Keratinocyte (primary cell): ENCODE data around the gene TRPM6. TPM values are rescaled to one million over a fixed set of nuclear protein-coding genes. Genes with fewer than 3 reads are reported as not detected.

Source experiments
- DNase-seq: peaks from one replicate; pipeline ENCODE4 v3.0.0-alpha.2; 2011; ENCODE audit warnings: low read depth, missing footprints, low spot score
- FAIRE-seq: peaks from 2 replicates; lab custom pipeline; 2011; peaks lifted over from hg19 to GRCh38; lab: Jason Lieb, UNC
- H2AFZ ChIP-seq: 2 replicates; pipeline ENCODE4 v1.6.0; 2012; ENCODE audit warnings: low read length, control low read depth, inconsistent platforms; ENCODE audit not compliant: control insufficient read depth
- H3K27ac ChIP-seq: 2 replicates; pipeline ENCODE4 v1.5.1; 2011; ENCODE audit warnings: low read length; ENCODE audit not compliant: control insufficient read depth, insufficient read depth
- H3K27me3 ChIP-seq: 3 replicates; pipeline ENCODE4 v1.6.0; 2011; ENCODE audit warnings: low read length; ENCODE audit not compliant: control insufficient read depth, insufficient read depth; ENCODE audit errors: extremely low read depth
- H3K36me3 ChIP-seq, 2 experiments: 2 replicates in 1 of 2; 3 replicates in 1 of 2; pipeline ENCODE4 v1.5.1; 2011; ENCODE audit warnings: low read length in 2 of 2, mild to moderate bottlenecking in 1 of 2; ENCODE audit not compliant: control insufficient read depth in 2 of 2, insufficient read depth in 2 of 2; ENCODE audit errors: extremely low read depth in 1 of 2
- H3K4me1 ChIP-seq: 3 replicates; pipeline ENCODE4 v1.5.1; 2011; ENCODE audit warnings: low read length; ENCODE audit not compliant: control insufficient read depth, insufficient read depth; ENCODE audit errors: extremely low read depth
- H3K4me2 ChIP-seq: 3 replicates; pipeline ENCODE4 v1.6.0; 2011; ENCODE audit warnings: low read depth, low read length; ENCODE audit not compliant: control insufficient read depth, insufficient read depth; ENCODE audit errors: extremely low read depth
- H3K4me3 ChIP-seq, 3 experiments: fragments of 200-600 bp in 1 of 3; sonication (generic) in 1 of 3; 2 replicates in 2 of 3; 3 replicates in 1 of 3; pipeline ENCODE4 v1.5.1; 2011 to 2016; ENCODE audit warnings: low read length in 3 of 3, mild to moderate bottlenecking in 3 of 3, control low read depth in 2 of 3, inconsistent platforms in 1 of 3, low read depth in 1 of 3, mixed read lengths in 1 of 3, mixed run types in 1 of 3, moderate library complexity in 1 of 3; ENCODE audit not compliant: control insufficient read depth in 2 of 3, insufficient read depth in 2 of 3; ENCODE audit errors: extremely low read depth in 1 of 3
- H3K79me2 ChIP-seq: 2 replicates; pipeline ENCODE4 v1.6.0; 2012; ENCODE audit warnings: low read length; ENCODE audit not compliant: control insufficient read depth, insufficient read depth
- H3K9ac ChIP-seq: 3 replicates; pipeline ENCODE4 v1.6.0; 2011; ENCODE audit warnings: low read length; ENCODE audit not compliant: control insufficient read depth, insufficient read depth; ENCODE audit errors: extremely low read depth
- H3K9me1 ChIP-seq: 3 replicates; pipeline ENCODE4 v1.6.0; 2011; ENCODE audit warnings: low read length; ENCODE audit not compliant: control insufficient read depth, insufficient read depth; ENCODE audit errors: extremely low read depth
- H3K9me3 ChIP-seq: 2 replicates; pipeline ENCODE4 v1.5.1; 2012; ENCODE audit warnings: low read depth, low read length; ENCODE audit not compliant: control insufficient read depth
- H4K20me1 ChIP-seq: 3 replicates; pipeline ENCODE4 v1.6.0; 2011; ENCODE audit warnings: low read length; ENCODE audit not compliant: control insufficient read depth, insufficient read depth; ENCODE audit errors: extremely low read depth
- CTCF ChIP-seq, 3 experiments: IDR thresholded peaks in 1 of 3; conservative IDR thresholded peaks in 1 of 3; optimal IDR thresholded peaks in 1 of 3; 2 replicates in 2 of 3; 3 replicates in 1 of 3; pipeline versions ENCODE3 to v1.5.1; 2011; ENCODE audit warnings: low read length in 3 of 3, mild to moderate bottlenecking in 3 of 3, moderate library complexity in 2 of 3, control low read depth in 1 of 3, inconsistent platforms in 1 of 3; ENCODE audit not compliant: insufficient read depth in 2 of 3; ENCODE audit errors: extremely low read depth in 1 of 3
- EZH2 ChIP-seq: IDR thresholded peaks from one replicate; pipeline ENCODE4 v1.6.1; 2012; ENCODE audit warnings: inconsistent platforms, mild to moderate bottlenecking, low read length, moderate library complexity
- dilution Hi-C: fragments of 300-500 bp; cut with MboI; formaldehyde crosslinking; loops from one replicate; pipeline ENCODE4 v1.7.0; 2020; ENCODE audit warnings: low sequenced_read_pairs; ENCODE audit not compliant: extremely low pct_ligation_motif_present
- polyA plus RNA-seq, 5 experiments: library from polyadenylated mRNA; depleted of rRNA in 3 of 5; stranded (reverse) in 3 of 5; stranded (forward) in 1 of 5; unstranded in 1 of 5; fragments of >200 nt; gene quantifications; 1 replicate in 1 of 5; 2 replicates in 3 of 5; 3 replicates in 1 of 5; pipeline versions ENCODE4 v1.2.1 to v1.2.3, GENCODE V29; 2011 to 2012; ENCODE audit warnings: missing spikeins in 2 of 5, low read depth in 1 of 5, low replicate concordance in 1 of 5

The TRPM6 gene
- polyA plus RNA-seq, 1 donor (not counting 4 experiments of a cell fraction or from before 2014, with no cell fraction given) = 0.18 TPM

GRCh38 chr9:74719306-74719705 is 168.4 kb downstream of the TRPM6 start:
- FAIRE-seq = no peak

GRCh38 chr9:74718709-74719108 is 169.0 kb downstream of the TRPM6 start:
- H4K20me1 ChIP-seq = no peaks in the 10 kb centered on the region
- dilution Hi-C loops = no loop called here
- DNase-seq = no peak
- no peak for FAIRE-seq
- no peaks in the 10 kb centered on the region for H3K36me3 ChIP-seq
- no peaks in the 10 kb centered on the region for H3K79me2 ChIP-seq
- no peak overlapping the region for H3K9ac ChIP-seq
- H3K4me2 ChIP-seq = no peak overlapping the region
- H3K9me1 ChIP-seq = no peaks in the 10 kb centered on the region
- H3K27ac ChIP-seq = no peak overlapping the region
- H2AFZ ChIP-seq = no peak overlapping the region
- no peak for TF ChIP-seq CTCF (optimal IDR thresholded peaks at IDR 0.05 in 1 of 3, IDR thresholded peaks at IDR 0.05 in 1 of 3, conservative IDR thresholded peaks at IDR 0.05 in 1 of 3; ENCODE audit: extremely low read depth in 1 of 3, insufficient read depth in 2 of 3, low read length in 3 of 3)
- TF ChIP-seq EZH2 = no peak
- H3K4me3 ChIP-seq = no peak overlapping the region
- H3K9me3 ChIP-seq = no peaks in the 10 kb centered on the region
- H3K27me3 ChIP-seq = no peaks in the 10 kb centered on the region
- H3K4me1 ChIP-seq = no peaks in the 10 kb centered on the region

More at GRCh38 chr9:74719306-74719705, 168.4 kb downstream of the TRPM6 start:
- H3K9me3 ChIP-seq = no peaks in the 10 kb centered on the region
- no peak for TF ChIP-seq EZH2
- TF ChIP-seq CTCF (optimal IDR thresholded peaks at IDR 0.05 in 1 of 3, IDR thresholded peaks at IDR 0.05 in 1 of 3, conservative IDR thresholded peaks at IDR 0.05 in 1 of 3; ENCODE audit: extremely low read depth in 1 of 3, insufficient read depth in 2 of 3, low read length in 3 of 3) = no peak
- no peaks in the 10 kb centered on the region for H4K20me1 ChIP-seq
- no peaks in the 10 kb centered on the region for H3K4me1 ChIP-seq
- dilution Hi-C loops = no loop called here
- H3K4me2 ChIP-seq = no peak overlapping the region
- H3K27me3 ChIP-seq = no peaks in the 10 kb centered on the region
- no peak overlapping the region for H3K9ac ChIP-seq
- no peak for DNase-seq
- no peaks in the 10 kb centered on the region for H3K79me2 ChIP-seq
- H3K9me1 ChIP-seq = no peaks in the 10 kb centered on the region
- H3K27ac ChIP-seq = no peak overlapping the region
- no peak overlapping the region for H3K4me3 ChIP-seq
- H2AFZ ChIP-seq = no peak overlapping the region
- no peaks in the 10 kb centered on the region for H3K36me3 ChIP-seq
